OCI-LY3 (cell line): ENCODE data around the gene MACO1.

Experiments used
- CTCF ChIP-seq: fragments of 200-600, 300-600 bp; sonication (generic); IDR thresholded peaks from 2 replicates; pipeline ENCODE4 v1.5.1; 2014; ENCODE audit warnings: antibody characterized with exemption, low read length, low read depth
- EZH2phosphoT487 ChIP-seq: fragments of 200-600 bp; shearing (Covaris generic); IDR thresholded peaks from 2 replicates; pipeline ENCODE4 v1.6.1; 2018; ENCODE audit warnings: antibody characterized with exemption, mixed run types, low read depth

- no peak for TF ChIP-seq CTCF
- no peak for TF ChIP-seq EZH2phosphoT487
Observed at GRCh38 chr1:25516686-25517085, 86.0 kb downstream of the MACO1 start.
